ENCODE results near the gene LSMEM2.

DNA sequence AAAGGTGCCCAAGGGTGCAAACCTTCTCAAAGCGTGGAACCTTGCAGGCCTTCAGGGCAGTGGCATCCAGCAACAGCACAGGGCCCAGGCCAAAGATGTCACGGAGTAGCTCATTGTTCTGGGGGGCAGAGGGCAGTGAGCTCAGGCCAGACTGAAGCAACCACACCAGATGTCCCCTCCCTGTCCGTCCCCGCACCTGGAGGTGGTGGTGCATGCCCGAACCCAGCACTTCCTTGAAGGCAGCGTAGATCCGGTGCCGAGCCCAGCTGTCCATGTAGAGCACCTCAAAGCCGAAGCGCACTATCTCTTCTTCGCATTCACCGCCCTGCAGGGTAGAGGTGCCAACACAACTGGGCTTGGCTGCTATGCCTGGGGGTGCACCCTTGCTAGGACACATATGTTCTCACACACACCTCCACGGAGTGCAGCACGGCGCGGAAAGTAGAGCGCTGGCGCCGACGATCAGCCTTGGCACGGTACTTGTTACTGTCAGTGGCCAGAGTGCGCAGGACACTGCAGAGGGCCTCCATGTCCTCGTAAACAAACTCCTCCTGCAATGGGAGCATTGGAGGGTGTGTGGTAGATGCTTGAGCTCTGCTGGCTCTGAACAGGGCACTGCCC, 9.6 kb downstream of the LSMEM2 start:
- TF ChIP-seq POLR2AphosphoS5 (IDR thresholded peaks at IDR 0.05; ENCODE audit: borderline replicate concordance, low read depth, low read length) (no peak), EZH2 (IDR thresholded peaks at IDR 0.05) (no peak)

Measured in SK-N-MC (cell line).